Hematopoietic multipotent progenitor cell treated with erythropoietin and hydrocortisone succinate and interleukin-3 and kit ligand, for 15 days (in vitro differentiated cells): ENCODE data around the gene GDPD4.

ENCODE experiments used
- DNase-seq: peaks from one replicate; pipeline ENCODE4 v3.0.0-alpha.2; 2015; ENCODE audit warnings: low spot score

GDPD4 gene

DNA sequence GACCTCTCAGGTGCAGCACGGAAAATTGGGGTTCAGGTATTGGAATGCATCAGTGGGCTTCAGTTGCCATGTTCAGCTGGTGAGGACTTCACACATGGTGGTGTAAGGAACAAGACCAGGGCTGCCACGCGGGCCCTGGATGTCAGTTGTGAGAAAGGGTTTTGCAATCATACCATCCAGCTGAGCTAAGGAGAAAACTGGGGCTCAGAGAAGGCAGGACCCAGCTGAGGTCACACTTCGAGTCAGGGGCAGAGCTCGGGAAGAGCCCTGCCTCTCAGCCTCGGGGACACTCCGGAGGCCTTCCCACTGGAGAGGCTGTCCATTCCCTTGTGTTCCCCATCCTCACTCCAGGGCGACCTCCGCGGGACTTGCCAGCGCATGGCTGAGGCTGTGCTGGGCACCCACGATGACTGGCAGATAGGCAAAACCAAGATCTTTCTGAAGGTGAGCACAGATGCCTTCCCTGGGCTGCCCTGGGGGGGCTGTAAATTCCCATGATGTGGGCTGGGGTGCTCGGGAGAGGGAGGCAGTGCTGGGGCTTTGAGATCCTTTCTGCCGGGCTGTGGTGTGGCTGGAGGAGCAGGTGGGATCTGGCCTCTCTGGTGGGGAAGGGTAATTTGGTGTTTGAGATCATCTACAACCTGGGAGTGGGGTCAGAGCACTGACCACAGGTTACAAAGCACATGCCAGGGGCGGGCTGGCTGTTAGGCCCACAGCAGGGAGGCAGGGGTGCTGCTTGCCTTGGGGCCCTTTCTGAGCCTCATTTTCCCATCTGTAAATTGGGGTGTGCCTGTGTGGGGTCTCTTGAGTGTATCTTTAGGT, 126.3 kb downstream of the GDPD4 start:
- no peak for DNase-seq

- no peak for DNase-seq
These were observed 126.9 kb downstream of the GDPD4 start for GRCh38 chr11:77174559-77174958.

DNA sequence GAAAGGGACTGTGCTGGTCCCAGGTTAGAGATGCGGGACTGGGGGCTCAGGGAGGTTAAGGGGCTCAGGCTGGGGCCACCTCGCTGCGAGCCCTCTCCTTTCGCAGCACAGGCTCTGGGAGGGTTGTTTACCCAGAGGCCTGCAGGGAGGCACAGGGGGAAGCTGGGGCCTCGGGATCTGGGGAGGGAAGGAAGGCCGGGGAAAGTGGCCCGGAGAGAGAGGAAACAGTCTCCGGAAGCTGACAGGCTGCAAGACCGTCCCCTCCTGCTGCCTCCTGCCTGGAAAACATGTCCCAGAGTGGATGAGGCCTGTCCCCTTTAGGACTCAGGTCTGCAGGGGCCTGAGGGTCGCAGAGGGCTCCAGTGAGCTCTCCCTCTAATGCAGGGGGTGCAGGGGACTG, 128.0 kb downstream of the GDPD4 start:
- DNase-seq = no peak

DNA sequence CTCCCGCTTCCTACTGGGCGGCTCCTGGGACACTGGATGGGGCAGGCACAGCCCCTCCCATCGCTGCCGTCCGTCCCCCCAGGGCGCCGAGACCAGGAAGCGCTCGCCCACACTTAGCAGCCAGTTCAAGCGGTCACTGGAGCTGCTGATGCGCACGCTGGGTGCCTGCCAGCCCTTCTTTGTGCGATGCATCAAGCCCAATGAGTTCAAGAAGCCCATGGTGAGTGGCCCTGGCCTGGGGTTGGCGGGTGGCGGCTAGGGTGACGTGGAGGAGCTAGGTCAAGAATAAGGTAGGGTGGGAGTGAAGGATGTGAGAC, 128.9 kb downstream of the GDPD4 start:
- DNase-seq = no peak

DNA sequence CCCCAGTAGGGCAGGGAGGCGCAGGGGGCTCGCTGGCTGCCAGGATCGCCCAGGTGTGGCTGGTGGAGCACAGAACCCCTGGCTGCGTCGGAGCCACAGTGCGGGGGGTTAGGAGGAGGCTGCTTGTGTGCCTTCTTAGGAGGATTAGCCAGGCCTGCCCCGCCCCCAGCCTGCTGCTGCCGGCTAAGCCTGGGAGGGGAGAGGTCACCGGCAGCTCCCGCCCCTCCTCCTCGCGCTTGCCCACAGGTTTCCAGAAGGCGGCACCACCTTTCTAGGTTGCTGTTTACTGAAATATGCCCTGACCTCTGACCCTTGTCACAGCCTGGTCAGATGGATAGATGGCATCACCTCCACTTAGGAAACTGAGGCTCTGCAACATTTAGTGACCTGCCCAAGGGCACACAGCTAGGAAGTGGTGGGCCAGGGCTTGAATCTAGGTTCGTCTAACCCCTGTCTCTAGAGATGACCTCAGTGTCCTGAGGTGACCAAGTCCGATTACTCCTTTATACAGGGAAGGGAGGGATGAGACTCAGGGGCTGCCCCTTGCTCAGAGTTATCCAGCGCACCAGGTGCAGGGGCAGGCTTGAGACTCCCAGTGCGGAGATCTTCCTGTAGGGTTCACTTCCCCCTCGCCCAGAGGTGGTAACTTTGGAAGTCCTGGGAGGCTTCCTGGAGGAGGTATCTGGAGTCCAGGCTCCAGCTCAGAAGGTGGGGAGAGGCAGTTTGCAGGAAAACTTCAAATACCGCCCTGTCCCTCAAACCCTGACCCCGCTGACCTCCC, 129.4 kb downstream of the GDPD4 start:
- no peak for DNase-seq

DNA sequence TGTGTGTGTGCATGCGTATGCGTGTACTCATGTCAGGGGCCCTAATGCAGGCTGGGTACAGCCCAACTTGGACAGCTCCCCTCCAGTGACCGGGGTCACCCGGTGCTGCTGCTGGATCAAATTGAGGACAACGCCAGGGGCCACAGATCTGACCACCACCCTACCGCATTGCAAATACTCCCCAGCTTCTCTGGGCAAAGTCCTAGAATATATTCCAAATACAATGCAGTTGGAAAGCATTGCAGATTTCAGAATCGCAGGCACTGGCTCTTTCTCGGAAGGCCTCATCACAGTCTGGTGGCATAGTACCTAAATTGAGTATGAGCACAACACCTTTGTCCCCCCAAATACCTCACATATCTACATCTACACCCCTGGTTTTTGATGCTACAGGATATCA, 130.2 kb downstream of the GDPD4 start:
- no peak for DNase-seq

GRCh38 chr11:77170107-77170506, 131.4 kb downstream of the GDPD4 start:
- DNase-seq = no peak

DNA sequence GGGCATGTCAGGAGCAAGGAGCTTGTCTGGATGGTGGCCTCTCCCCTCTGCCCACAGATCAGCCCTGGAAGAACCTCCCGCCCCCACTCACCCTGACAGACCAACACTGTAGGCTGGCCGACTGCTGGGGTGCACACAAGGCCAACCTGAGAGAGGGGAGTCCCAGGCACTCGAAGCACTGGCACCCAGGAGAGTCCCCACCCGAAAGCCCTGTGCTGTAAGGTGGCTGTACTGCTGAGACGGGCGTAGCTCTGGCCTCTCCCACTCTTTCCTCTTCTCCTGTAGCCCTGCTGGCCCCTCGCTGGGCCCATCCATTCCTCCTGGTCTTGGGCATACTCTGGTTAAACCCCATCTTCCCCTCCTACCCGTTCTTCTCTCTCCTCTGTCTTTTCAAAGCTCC, 133.7 kb downstream of the GDPD4 start:
- DNase-seq = no peak

GRCh38 chr11:77167111-77167626, 134.3 kb downstream of the GDPD4 start:
- DNase-seq = no peak
